ENCODE data around the gene KCNMA1.

KCNMA1 gene

DNA sequence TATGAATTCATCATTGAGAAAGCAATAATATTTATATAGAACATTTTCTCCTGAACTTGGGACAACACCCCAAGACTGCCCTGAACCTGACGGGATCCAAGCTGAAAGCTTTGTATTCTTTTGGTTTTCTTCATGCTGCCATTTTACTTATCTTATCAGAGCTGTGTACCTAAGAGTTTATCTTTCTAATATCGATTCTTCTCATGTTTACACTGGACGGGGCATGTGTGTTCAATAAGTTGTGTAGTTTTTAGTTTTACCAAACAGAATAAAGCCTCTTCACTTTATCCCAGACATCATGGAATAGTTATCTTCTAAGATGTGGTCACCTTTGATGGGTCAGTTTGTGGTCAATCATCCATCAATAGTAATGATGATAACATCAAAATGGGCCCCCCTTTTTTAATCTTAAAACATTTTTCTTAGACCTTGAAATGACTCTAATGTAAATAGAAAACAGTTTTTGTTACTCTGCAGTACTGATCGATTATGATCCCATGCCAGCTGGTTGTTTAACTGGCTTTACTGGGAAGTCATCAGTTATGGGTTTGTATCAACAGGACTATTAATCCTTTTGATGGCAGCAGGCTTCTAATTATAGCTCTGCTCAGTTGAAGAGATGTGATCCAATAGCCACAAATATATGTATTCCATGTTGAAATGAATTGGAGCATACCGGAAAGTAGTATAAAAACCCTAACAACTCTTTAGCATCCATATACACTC, 446.1 kb downstream of the KCNMA1 start:
- no peak for DNase-seq

DNA sequence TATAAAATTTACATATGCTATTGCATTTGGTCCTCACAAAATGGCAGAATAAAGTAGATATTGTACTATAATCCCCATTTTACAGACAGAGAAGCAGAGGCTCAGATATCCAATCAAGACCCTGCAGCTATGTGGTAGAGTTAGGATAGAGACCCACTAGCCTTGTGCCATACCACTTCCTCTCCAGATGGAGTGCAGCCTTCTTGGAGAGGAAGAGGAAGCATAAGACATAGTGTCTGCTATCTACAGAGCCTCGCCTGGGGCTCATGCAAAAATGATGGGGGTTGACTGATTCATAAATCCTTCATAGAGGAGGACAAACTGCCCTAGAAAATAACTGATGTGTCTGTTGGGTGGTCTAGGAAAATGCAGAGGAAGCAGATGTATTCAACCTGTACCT, 447.3 kb downstream of the KCNMA1 start:
- DNase-seq, result no peak

DNA sequence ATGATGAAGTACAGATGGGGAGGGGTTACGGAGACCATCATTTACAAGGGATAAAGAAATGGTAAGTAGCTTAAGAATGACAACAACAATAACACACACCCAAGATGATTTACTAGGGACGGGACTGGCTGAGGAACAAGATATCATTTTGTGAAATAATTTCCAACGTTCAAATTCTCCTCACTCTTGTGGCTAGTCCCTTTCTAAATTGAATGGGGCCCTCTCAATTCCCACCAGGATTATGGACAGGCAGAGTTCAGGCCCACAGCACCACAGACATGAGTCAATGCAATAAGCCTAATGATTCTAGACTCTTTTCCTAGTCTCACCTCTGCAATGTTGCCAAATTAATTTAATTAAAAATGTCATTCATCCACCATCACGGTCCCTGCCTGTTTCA, 448.1 kb downstream of the KCNMA1 start:
- no peak for DNase-seq

DNA sequence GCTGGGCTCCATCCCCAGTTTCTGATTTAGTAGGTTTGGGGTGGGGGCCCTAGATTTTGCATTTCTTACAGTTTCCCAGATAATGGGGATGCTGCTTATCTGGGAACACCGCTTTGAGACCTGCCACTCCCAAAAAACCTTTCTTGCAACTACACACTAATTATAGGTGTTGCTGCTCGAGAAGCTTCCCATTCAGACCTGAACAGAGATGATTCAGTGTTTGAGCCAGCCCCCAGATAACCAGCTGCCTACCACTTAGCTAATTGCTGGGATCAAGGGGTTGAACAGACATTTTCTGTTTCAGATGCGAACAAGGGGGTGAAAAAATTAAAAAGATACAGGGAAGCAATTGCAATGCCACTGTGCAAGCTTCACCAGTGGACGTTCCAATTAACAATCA, 448.5 kb downstream of the KCNMA1 start:
- no peak for DNase-seq

DNA sequence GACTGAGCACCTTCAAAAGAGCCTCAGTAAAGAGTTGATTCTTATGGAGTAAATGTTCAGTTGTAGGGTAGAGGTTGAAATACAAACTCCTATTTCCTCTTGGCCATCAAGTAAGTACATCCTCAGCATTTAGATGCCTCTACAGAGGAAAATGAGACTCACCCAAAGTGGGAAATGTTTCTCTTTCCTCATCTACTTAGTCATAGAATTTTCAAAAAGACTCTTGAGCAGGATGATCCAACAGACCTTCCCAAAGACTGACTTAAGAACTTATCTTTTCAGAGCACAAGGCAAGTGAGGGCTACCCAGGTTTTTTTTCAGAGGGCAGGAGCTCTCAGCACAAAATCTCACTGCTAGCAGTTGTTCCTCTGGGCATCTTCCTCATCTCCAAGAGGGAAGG, 449.1 kb downstream of the KCNMA1 start:
- DNase-seq, result no peak

DNA sequence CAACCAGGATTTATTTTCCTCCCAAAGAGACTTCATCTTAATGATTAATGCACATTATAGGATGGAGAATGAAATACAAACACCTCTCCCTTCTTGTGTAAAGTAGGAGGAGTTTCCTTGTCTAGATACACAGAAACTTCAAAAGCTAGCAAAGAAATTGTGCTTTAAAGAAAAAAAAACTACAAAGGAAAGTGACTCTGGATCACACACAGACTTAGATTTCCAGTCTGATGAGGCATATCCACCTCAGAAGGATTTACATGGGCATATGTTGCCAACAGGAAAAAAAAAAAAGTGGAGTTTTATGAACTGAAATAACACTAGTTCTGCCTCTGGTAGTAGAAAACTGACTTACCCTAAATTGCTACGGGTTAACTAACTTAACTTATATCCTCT, 449.6 kb downstream of the KCNMA1 start:
- DNase-seq, result no peak

DNA sequence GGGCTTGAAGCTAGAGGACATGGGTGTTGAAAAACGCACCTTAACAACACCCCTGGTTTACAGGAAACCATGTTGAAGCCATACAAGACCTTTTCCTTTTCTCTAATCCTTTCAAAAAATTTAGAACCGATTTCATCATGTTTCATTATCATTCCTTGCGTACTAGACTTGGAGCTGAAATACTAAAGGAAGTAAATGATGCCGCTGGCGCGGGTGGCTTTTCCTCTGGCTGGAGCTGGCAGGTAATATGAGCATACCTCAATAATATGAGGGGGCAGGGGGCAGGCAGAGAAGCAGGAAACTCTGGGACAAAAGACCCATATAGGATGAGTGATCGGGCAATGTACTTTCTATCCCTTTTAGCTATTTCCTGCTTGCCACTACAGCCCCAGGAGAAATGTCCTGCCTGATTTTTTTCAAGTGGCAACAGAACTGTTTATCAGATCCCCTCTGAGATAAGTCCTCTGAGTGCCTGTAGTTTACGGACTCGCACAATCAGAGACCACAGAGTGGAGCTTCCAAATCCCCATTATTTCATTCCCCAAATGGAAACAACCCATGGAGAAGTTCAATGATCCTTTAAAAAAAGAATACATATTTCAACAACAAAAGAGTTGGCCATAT, 450.1 kb downstream of the KCNMA1 start:
- DNase-seq, result no peak

DNA sequence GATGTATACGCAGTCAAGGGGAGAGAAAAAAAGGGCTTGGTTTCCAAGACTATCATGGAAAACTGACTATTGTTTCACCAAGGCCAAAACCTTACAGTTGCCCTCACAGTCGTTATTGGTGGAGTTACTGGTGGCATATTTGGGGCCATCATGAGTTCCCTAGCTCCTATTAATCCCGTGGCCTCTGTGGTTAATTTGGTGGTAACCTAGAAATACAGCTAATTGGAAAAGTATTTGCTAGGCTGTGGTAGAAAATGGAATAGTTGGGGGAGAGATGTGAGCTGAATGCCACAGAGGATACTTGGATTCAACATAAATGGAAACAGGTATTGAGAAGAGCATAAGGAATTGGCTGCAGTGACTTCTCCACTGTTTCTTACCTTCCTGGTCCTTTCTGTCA, 450.7 kb downstream of the KCNMA1 start:
- DNase-seq, result no peak

DNA sequence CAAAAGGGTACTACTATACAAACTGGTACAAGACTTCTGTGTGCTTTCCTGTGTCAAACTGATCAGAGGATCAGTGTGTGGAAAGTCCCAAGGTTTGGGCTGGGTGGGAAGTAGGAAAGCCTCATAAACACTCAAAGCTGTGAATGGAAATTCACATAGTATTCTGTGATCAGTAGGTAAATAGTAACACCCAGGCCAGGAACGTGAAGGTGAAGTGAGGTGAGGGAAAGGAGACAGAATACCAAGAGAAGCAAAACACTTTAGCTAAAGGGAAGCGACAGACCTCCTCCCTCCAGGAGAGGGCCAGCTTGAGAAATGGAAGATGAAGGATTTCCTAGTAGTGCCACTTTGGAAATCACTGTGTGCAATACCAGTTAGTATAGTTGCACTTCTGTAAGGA, 451.9 kb downstream of the KCNMA1 start:
- no peak for DNase-seq

DNA sequence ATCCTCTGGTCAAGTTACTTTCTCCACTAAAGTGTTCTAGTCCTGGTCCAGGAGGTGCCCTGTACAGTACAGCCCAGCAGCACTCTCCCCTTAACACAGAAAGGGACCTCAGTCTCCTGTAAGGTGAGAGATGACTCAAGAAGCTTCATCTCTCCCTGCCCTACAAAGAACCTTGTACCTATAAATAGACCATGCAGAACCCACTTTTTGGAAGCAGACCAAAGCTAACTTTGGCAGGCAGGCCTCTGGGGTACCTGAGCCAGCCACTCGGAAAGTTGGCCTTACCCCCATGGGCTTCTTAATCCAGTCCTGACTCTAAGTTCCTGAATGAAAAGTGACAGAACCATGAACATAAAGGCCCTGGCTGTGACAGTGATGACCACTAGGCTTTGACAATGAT, 454.8 kb downstream of the KCNMA1 start:
- no peak for DNase-seq

DNA sequence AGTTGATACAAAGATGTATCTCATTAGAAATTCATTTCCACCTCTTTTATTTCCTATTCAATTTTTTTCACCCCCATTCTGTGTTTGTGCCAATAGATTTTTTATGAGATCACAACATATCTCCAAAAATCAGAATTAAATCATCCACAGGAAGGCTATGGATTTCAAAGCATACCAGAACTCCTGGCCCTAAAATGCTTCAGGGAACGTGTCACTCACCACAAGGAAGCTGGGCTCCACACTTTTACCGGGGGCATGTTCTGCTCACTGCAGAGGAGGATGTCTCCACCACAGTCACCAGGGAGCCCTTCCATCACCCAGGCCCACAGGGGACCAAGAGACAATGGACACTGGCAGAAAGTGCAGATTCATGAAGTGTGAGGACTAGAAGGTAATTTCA, 456.8 kb downstream of the KCNMA1 start:
- DNase-seq, result no peak

DNA sequence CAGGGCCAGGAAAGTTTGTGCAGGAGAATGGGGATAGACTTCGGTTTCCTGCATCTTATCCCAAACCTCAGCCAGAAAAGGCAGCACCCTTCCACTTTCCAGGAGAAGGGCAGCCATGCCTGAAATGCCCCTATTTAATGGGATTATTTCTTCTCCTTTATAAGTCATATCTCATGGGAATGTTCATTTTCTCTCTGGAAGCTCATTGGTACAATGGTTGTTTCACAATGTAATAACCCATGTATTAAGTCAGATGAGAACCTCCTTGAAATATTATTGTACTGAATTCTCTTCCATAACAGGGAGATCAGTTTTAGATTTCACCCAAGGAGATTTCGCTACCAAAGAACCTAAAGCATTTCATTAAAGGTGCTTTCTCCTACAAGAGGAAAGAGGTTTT, 457.5 kb downstream of the KCNMA1 start:
- DNase-seq, result no peak

DNA sequence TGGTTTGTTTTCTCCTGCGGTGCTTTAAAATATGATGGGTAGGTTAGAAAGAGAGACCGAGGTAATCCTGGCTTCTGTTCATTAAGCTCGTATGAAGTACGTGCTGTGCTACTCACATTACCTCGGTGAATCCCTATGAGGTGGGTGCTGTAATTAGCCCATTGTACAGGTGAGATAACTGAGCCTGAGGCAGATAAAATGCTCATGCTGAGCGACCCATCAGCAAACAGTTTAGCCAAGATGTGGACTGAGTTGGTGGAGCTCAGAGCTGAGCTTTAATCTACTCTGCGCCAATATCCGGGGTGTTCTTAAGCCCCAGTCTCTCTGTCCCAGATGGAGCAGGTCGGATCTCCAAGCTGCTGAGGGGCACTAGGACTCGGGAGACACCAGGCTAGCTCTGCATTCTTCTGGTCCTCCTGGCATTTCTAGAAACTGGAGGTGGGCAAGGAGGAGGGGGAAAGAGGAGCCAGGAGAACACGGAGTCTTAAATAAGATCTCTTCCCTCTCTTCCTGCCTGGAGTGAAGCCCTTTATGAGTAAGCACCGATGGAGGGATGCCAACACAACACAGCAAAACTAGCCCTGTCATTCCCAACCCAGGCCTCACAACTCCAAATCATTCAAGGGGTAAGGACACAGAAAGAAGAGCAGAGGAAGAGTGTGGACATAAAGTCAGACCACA, 458.5 kb downstream of the KCNMA1 start:
- no peak for DNase-seq

DNA sequence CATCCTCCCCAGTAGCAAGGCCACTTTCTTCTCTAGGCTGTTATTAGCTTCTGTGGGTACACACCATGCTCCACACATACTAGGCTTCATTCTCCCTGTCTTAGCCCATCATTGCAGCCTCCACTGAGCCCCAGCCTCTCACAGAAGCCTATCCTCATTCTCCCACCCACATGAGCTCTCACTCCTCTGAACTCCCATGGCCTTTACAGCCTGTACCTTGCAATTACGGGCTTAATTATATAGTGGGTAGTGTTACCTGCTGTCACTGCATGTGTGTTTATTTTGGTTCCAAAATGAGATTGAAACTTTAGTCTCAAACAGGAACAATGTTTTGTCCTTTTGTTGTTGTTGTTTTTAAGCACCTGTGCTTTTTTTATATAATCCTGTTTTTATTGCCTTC, 460.0 kb downstream of the KCNMA1 start:
- DNase-seq, result no peak

DNA sequence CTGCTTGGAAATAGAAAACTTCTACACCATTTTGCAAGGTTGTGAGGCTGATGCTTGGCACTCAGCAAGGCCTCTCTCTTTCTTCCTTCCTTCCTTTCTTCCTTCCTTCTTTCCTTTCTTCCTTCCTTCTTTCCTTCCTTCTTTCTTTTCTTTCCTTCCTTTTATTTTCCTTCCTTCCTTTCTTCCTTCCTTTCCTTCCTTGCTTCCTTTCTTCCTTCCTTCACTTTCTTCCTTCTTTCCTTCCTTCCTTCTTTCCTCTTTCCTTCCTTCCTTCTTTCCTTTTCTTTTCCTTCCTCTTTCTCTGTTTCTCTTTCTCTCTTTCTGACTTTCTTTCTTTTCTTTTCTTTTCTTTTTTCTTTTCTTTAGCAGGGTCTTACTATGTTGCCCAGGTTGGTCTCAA, 460.4 kb downstream of the KCNMA1 start:
- DNase-seq, result no peak

DNA sequence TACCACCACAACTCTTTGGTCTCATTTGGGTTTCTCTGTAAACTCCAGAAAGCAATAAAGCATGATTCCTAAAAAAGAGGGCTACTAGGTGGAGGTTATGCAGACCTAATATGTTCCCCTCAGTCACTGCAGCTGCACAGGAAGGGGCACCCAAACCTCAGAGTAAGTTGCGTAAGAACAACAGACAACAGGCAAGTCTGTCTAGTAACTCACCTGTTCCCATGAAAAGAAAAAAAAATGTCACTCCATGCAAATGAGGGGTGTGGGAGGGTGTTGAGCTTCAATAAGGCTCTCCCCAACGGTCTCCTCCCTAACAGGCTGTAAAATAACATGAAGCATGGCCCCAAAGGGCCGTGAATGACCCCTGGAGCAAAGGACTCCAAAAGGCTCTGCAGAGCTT, 461.4 kb downstream of the KCNMA1 start:
- no peak for DNase-seq

DNA sequence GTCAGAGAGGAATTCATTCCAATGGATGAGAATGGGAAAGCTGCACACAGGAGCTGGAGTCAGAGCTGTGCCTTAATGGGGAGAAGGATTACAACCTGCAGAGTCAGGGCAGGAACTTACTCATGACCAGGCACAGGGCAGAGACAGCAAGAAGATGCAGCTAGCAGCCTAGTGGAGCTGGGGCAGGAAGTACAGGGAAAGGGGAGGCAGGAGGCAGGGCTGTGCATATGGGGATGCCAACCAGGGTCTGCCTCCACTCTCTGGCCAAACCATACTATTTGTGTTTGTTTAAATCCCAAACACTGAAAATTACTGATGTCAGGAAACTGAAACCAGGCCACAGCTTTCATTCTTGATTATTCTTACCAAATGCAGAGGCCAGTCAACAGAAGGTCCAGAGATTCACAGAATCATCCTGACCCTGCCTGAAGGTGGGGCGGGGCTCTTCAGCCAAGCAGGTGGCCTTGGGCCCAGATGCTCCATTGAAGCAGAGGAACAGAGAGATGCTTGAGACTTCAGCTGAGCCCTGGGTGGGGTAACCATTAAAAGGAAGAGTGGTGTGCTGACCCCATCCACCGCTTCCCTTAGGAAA, 461.9 kb downstream of the KCNMA1 start:
- DNase-seq, result no peak

DNA sequence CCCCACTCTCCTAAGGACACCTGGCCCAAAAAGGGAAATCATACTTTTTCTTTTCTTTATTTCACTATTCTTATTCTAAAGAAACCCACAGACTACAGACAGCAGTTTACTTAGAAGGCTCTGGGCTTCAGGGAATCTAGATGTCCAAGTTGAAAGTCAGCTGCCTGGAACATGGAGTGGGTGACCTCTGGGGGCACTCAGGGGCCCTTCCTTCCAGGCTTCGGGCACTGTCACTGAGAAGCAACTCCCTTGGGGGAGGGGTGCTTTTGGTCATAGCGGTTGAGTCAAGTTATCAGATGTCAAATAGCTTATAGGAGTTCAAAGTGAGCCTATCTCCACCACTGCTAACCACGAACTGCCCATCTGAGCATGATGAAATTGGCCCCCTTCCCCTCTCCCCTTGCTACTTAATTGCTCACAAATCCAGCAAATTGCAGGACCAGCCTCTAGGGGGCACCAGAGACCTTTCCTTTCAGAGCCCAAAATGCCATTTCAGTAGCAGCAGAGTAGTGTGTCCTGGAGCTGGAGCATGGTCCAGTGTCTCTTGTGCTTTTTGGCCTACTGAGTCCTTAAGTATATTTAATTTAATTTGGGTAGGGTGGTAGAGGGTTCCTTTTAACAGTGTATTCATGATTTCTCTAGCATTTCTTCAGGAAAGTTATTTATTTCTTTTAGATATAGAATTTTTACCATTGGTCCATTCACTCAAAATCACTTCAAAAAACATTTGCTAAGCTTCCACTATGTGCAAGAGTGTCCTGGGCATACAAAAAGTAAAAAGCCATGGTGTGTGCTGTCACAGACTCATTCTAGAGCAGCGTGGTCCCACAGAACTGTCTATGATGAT, 463.8 kb downstream of the KCNMA1 start:
- peak; percentile 63 for DNase-seq

DNA sequence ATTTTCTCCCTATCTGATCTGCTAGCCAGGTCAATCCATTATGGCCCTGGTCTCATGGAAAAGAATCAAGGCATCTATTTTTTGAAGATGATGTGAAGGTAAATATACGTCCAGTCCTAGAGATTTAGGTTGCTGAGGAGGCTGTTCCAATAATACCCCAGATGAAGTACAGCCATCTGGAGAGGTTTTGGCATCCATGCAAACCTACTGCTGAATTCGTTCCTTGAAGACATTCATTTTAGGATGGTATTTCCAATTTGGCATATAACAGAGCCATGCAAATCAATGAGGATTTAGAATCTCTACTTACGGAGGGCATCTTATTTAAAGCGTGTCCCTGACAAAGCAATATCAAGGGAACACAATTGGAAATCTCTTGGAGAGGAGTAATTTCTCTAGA, 465.5 kb downstream of the KCNMA1 start:
- no peak for DNase-seq

DNA sequence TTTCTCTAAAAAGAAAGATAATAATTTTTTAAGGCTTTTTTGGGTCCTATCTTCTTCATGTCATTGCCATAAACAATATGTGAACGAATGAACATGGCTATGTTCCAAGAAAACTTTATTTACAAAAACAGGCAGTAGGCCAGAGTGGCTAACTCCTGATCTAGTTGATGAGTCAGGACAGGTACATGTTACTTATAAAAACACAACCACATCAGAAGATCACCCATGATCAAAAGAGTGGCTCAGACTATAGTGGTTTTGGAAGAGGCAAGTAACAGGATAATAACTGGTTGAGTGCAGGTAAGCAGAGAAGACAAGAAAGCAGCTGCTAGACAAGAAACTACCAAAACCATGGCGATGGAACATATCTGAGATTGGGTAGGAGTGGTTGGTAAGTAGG, 468.7 kb downstream of the KCNMA1 start:
- DNase-seq, result no peak

DNA sequence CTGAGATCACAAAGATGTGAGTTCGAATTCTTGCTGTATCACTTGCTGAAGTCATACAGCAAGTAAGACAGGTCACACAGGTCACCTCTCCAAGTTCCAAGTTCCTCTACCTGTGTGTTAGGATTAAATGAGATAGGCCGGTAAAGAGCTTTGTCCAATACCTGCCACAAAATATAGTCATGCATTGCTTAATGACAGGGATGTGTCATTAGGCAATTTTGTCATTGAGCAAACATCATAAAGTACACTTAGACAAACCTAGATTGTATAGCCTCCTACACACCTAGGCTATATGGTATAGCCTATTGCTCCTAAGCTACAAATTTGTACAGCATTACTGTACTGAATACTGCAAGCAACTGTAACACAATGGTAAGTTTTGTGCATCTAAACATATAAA, 469.4 kb downstream of the KCNMA1 start:
- no peak for DNase-seq

DNA sequence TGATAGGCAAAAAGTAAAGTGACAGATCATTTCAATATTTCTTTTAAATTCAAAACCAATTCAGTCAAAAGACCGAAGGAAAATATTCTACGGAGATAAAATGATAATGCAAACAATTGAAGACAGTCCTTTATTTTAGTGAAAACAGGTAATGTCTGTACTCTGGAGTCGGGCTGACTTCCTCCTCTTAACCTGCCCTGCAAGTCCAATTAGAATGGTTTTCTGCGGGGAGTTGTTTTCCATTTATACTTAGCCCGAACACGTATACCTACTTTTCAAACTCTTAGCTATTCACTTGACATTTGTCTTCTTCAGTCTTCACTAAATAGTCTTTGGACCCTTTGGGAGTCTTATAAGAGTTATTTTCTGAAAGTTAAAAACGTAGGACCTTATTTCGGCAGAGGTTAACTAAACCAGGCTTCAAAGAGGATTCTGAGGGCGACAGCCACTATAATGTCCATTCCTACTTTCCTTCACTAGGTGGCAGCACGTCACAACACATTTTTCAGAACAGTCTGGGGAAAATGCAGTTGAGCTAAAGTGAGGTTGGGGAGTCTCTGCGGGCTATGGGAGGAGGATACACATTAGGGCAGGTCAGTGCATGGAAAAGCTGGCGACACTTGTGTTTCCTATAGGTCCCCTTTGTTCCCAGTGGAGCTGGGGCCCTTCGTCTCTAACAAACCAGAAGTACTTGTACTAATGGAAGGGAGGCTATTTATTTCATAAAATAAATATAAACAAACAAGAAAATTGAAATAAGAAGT, 472.0 kb downstream of the KCNMA1 start:
- DNase-seq, result peak; percentile 69

Data from NCI-H1092 treated with DMSO at 0.1 percent for 48 hours (cell line).